HAP-1 (cell line): ENCODE data around the gene SARDH.

Experiments
- DNase-seq, 2 experiments: peaks; one replicate each; pipeline ENCODE4 v3.0.0-alpha.2; 2016 to 2020; ENCODE audit warnings: low spot score in 2 of 2
- H3K27me3 ChIP-seq: fragments of 250-450 bp; sonication (Bioruptor Pico); 2 replicates; pipeline ENCODE4 v1.5.1; 2020; ENCODE audit warnings: low read depth, mild to moderate bottlenecking, moderate library complexity
- H3K36me3 ChIP-seq: fragments of 250-450 bp; sonication (Bioruptor Pico); replicated peaks from 2 replicates; pipeline ENCODE4 v1.5.1; 2020; ENCODE audit warnings: mild to moderate bottlenecking
- H3K4me1 ChIP-seq: fragments of 250-450 bp; sonication (Bioruptor Pico); 2 replicates; pipeline ENCODE4 v1.5.1; 2020; ENCODE audit warnings: mild to moderate bottlenecking
- H3K4me3 ChIP-seq: fragments of 250-450 bp; sonication (Bioruptor Pico); 2 replicates; pipeline ENCODE4 v1.5.1; 2020; ENCODE audit warnings: mild to moderate bottlenecking, moderate library complexity
- H3K9me3 ChIP-seq: fragments of 250-450 bp; sonication (Bioruptor Pico); 2 replicates; pipeline ENCODE4 v1.5.1; 2020; ENCODE audit warnings: mild to moderate bottlenecking, moderate library complexity
- in situ Hi-C: fragments of 300-500 bp; cut with MboI; formaldehyde crosslinking; loops from 3 replicates; pipeline ENCODE4 v1.14.3; 2020; ENCODE audit warnings: low sequenced_read_pairs, inconsistent platforms, mixed read lengths

Gene SARDH

DNA sequence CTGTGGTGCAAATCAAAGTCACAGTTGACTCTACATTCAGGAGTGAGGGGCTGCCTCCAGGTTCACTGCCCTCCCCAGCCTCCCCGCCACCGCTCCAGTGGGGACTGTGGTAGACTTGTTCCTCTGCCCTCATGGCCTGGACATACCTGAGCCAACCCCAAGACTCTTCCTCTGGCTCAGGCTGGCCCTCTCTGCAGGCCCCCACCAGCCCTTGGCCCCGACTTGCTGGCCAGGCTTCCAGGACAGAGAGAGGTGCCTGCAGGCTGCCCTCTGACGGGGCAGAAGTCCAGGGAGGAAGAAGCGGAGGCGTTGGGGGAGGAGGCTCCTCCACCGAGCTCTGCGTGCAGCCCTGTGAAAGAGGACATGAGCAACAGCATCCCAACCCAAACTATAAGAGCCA, 2.8 kb upstream of the SARDH start:
- DNase-seq = no peak
- no peaks in the 10 kb centered on the region for H3K9me3 ChIP-seq
- H3K36me3 ChIP-seq = no peaks in the 10 kb centered on the region
- in situ Hi-C loops = no loop called here
- H3K27me3 ChIP-seq = no peaks in the 10 kb centered on the region
- no peak overlapping the region for H3K4me3 ChIP-seq
- no peaks in the 10 kb centered on the region for H3K4me1 ChIP-seq

DNA sequence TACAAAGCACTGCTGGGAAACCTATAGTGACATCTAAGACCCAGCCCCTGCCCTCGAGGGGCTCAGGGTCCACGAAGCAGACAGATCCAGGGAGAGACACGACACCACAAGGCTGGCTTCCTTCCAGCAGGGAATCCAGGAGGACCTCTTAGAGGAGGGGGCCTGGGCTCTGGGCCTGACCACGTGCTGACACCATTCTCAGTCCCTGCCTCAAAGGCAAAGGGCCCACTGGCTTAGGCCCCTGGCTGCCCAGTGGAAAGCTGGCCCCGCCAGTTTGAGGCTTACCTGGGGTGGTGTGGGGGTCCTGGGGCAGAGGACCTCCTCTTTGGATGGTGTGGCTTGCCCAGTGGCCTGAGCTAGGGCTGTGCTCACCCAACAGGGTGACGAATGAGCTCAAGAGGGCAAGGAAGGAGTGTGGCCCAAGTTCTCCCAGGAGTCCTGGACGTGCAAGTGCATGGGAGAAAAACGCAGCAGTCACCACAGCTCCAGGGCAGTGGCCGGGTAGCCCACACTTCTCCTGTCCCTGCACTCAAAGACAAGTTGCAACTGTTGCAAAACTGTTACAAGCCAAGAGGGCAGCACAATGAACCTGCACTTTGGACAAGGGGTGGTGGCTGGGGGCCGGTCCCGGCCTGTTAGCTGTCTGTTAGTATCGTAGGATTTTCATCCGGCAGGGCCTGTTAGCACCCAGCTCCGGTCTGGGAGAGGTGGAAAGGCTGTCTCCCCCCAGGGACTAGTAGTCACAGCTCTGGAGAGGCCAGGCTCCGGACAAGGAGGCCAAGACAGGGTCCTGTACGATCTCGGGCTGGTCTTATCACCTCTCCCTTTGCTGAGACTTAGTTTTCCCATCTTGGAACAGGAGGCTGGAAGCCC, 1.5 kb upstream of the SARDH start:
- in situ Hi-C loops = no loop called here
- no peaks in the 10 kb centered on the region for H3K4me1 ChIP-seq

DNA sequence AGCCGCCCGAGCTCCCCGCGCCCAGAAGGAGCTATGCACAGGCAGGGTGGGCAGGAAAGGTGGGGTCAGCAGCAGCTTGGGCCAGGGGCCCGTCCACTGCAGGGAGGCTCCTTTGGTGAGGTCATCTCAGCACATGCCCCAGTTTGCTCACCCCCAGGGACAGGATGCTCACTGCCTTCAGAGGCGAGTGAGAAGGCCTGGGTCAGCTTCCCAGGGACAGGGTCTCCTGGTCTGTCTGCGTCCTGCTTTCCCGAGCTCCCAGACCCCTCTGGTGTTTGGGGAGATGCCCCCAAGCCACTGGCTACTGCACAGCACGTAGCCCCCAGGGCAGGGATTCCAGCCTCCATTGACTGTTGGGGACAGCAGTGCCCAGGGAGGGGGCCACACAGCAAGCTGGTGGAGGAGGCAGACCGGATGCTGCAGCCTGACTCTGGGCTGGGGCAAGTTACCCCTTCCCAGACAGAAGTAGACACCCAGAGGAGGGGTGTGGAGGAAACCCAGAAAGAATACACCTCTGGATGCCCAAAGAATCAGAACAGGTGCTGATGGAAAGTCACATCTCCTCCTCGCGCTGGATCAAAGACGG, 581 bp upstream of the SARDH start:
- Histone ChIP-seq H3K4me1 (no peaks in the 10 kb centered on the region), H3K4me3 (no peak overlapping the region), H3K27me3 (no peaks in the 10 kb centered on the region), H3K36me3 (no peaks in the 10 kb centered on the region), H3K9me3 (no peaks in the 10 kb centered on the region)
- no peak for DNase-seq
- in situ Hi-C loops = no loop called here

More for the DNA sequence above, 1.5 kb upstream of the SARDH start:
- Histone ChIP-seq H3K36me3 (no peaks in the 10 kb centered on the region), H3K27me3 (no peaks in the 10 kb centered on the region), H3K4me3 (no peak overlapping the region), H3K9me3 (no peaks in the 10 kb centered on the region)
- no peak for DNase-seq

DNA sequence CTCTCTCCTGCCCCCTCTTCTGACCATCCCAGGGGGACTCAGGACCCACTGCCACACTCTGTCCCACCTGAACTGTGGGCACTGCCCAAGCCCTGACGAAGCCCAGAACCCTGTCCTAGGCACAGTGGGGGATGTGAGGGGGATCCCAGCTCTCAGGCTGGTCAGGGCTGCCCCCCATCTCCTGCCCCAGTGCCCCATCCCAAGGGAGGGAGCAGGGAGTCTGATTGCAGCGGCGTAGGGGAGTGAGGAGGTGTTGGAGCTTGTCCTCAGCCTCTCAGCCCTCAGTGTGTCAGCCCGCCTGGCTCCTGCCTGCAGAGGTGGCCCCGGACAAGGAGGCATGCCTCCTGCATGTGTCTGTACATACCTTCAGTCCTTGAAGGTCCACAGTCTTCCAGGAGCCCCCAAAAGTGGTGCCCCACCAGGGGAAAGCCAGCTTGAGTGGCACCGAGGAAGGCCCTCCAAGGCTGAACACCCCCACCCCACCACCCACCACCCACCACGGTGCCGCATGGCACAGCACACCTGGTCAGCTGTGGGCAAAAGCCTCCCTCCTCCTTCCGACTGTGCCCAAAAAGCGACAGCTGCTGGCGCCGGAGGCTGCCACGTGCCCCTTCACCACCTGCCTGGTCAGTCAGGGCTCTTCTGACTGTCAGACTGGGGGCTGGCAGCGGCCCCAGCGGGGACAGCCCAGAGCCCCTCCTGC, 930 bp downstream of the SARDH start:
- in situ Hi-C loops = no loop called here

GRCh38 chr9:133735931-133736330, 2.2 kb downstream of the SARDH start:
- no peak for DNase-seq
- Histone ChIP-seq H3K4me3 (no peak overlapping the region), H3K9me3 (no peaks in the 10 kb centered on the region), H3K36me3 (no peaks in the 10 kb centered on the region), H3K4me1 (no peaks in the 10 kb centered on the region), H3K27me3 (no peaks in the 10 kb centered on the region)
- in situ Hi-C loops = no loop called here

More for the DNA sequence above, 930 bp downstream of the SARDH start:
- DNase-seq = no peak
- Histone ChIP-seq H3K27me3 (no peaks in the 10 kb centered on the region), H3K36me3 (no peaks in the 10 kb centered on the region), H3K9me3 (no peaks in the 10 kb centered on the region), H3K4me3 (no peak overlapping the region), H3K4me1 (no peaks in the 10 kb centered on the region)

GRCh38 chr9:133735415-133735775, 2.8 kb downstream of the SARDH start:
- no peak overlapping the region for H3K4me3 ChIP-seq
- no peak for DNase-seq
- no peaks in the 10 kb centered on the region for H3K9me3 ChIP-seq
- in situ Hi-C loops = no loop called here
- no peaks in the 10 kb centered on the region for H3K36me3 ChIP-seq
- H3K27me3 ChIP-seq = no peaks in the 10 kb centered on the region
- H3K4me1 ChIP-seq = no peaks in the 10 kb centered on the region

DNA sequence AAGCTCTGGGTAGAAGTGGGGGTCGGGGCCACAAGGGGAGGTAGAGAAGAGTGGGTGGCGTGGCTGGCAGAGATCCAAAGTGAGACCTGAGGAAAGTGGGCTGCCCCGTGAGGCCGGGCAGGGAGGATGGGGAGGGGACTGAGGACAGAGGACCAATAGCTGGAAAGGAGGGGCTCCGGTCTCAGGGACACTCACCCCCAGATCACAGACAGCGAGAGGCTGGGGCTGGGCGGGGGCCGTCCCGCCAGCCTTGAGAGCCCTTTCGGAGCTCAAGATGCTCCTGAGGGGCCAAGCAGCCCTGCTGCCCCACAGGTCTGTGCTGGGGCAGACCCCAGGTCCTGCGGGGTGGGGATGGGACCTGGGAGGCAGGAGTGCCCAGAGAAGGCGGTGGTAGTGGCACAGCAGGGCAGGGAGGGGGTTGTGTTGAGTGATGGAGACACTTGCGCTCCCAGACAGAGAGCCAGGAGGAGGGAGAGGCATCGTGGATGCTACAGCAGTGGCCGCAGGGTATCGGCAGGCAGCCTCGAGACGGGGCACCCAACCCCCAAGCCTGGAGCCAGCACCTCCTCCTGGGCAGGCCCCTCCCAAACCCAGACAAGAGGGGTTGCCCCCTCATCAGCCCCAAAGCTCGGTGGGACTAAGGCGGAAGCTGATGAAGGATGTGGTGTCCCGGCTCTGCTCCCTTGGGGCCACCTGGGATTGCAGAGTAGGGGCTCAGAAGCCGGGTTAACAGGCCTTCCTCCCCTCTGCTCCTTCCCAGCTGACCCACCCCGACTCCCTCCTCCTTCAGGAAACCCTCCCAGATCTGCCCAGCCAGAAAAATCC, 3.4 kb downstream of the SARDH start:
- H3K4me1 ChIP-seq = no peaks in the 10 kb centered on the region
- no peak overlapping the region for H3K4me3 ChIP-seq
- H3K36me3 ChIP-seq = no peaks in the 10 kb centered on the region
- in situ Hi-C loops = no loop called here
- DNase-seq = no peak
- no peaks in the 10 kb centered on the region for H3K9me3 ChIP-seq
- H3K27me3 ChIP-seq = no peaks in the 10 kb centered on the region

GRCh38 chr9:133733796-133734533, 4.2 kb downstream of the SARDH start:
- Histone ChIP-seq H3K4me1 (no peaks in the 10 kb centered on the region), H3K27me3 (peaks cover 3% of the 10 kb centered on the region; the same call in 1 of the 2 replicates), H3K9me3 (no peaks in the 10 kb centered on the region), H3K4me3 (no peak overlapping the region), H3K36me3 (no peaks in the 10 kb centered on the region)
- in situ Hi-C loops = no loop called here
- DNase-seq = no peak

GRCh38 chr9:133733421-133733795, 4.7 kb downstream of the SARDH start:
- no peak for DNase-seq
- Histone ChIP-seq H3K27me3 (peaks cover 3% of the 10 kb centered on the region; the same call in 1 of the 2 replicates), H3K4me1 (no peaks in the 10 kb centered on the region), H3K9me3 (no peaks in the 10 kb centered on the region), H3K4me3 (no peak overlapping the region), H3K36me3 (no peaks in the 10 kb centered on the region)
- in situ Hi-C loops = no loop called here

- Histone ChIP-seq H3K4me3 (no peak overlapping the region), H3K4me1 (no peaks in the 10 kb centered on the region), H3K36me3 (no peaks in the 10 kb centered on the region), H3K9me3 (no peaks in the 10 kb centered on the region), H3K27me3 (peaks cover 3% of the 10 kb centered on the region; the same call in 1 of the 2 replicates)
- no peak for DNase-seq
- in situ Hi-C loops = no loop called here
Measured at GRCh38 chr9:133732639-133733408, 5.3 kb downstream of the SARDH start.

GRCh38 chr9:133731876-133732638, 6.1 kb downstream of the SARDH start:
- H3K36me3 ChIP-seq = no peaks in the 10 kb centered on the region
- H3K27me3 ChIP-seq = peaks cover 3% of the 10 kb centered on the region; the same call in 1 of the 2 replicates
- in situ Hi-C loops = no loop called here
- no peak overlapping the region for H3K4me3 ChIP-seq
- H3K4me1 ChIP-seq = no peaks in the 10 kb centered on the region
- H3K9me3 ChIP-seq = no peaks in the 10 kb centered on the region
- peak; percentile 10 to 70 for DNase-seq
